Spleen (tissue), 13 donors: ENCODE measurements around the gene MCF2L. TPM values are rescaled to one million over a fixed set of nuclear protein-coding genes. Genes with fewer than 3 reads are reported as not detected.

Source experiments
- DNase-seq: peaks from one replicate; pipeline ENCODE4 v3.0.0-alpha.2; 2020
- H3K27ac ChIP-seq, 8 donors: fragments of 200-600 bp; sonication (generic) in 7 of 8; 1 replicate in 4 of 8; 2 replicates in 4 of 8; pipeline versions ENCODE4 v1.5.0 to v1.8.0; 2016 to 2021; ENCODE audit warnings: inconsistent platforms in 4 of 8, mild to moderate bottlenecking in 4 of 8, moderate library complexity in 1 of 8
- H3K27me3 ChIP-seq, 7 donors: fragments of 200-600 bp; sonication (generic) in 6 of 7; replicated peaks in 1 of 7; 1 replicate in 4 of 7; 2 replicates in 3 of 7; pipeline versions ENCODE4 v1.5.0 to v1.8.0; 2016 to 2021; ENCODE audit warnings: inconsistent platforms in 3 of 7, mild to moderate bottlenecking in 1 of 7
- H3K36me3 ChIP-seq, 6 donors: fragments of 200-600 bp; sonication (generic) in 5 of 6; 1 replicate in 4 of 6; 2 replicates in 2 of 6; pipeline versions ENCODE4 v1.5.0 to v1.8.0; 2016 to 2021; ENCODE audit warnings: inconsistent platforms in 2 of 6
- H3K4me1 ChIP-seq, 6 donors: fragments of 200-600 bp; sonication (generic) in 5 of 6; 1 replicate in 3 of 6; 2 replicates in 3 of 6; pipeline versions ENCODE4 v1.5.0 to v1.8.0; 2016 to 2021; ENCODE audit warnings: inconsistent platforms in 3 of 6
- H3K4me3 ChIP-seq, 8 donors: fragments of 200-600 bp; sonication (generic) in 7 of 8; 1 replicate in 4 of 8; 2 replicates in 4 of 8; pipeline versions ENCODE4 v1.5.0 to v1.8.0; 2016 to 2021; ENCODE audit warnings: inconsistent platforms in 4 of 8, mild to moderate bottlenecking in 4 of 8, moderate library complexity in 2 of 8
- H3K9me3 ChIP-seq, 8 donors: fragments of 200-600 bp; sonication (generic) in 7 of 8; 1 replicate in 4 of 8; 2 replicates in 4 of 8; pipeline versions ENCODE4 v1.5.0 to v1.8.0; 2016 to 2021; ENCODE audit warnings: inconsistent platforms in 4 of 8
- CTCF ChIP-seq, 11 experiments: fragments of 200-600 bp in 7 of 11; fragments of 450-650 bp in 4 of 11; sonication (generic) in 4 of 11; IDR thresholded peaks in 8 of 11; conservative IDR thresholded peaks in 3 of 11; 1 replicate in 7 of 11; 2 replicates in 4 of 11; pipeline versions ENCODE4 v1.4.0 to v1.8.0; 2016 to 2021; ENCODE audit warnings: antibody characterized with exemption in 11 of 11, inconsistent platforms in 4 of 11, mild to moderate bottlenecking in 1 of 11
- POLR2A ChIP-seq, 3 donors: fragments of 450-650 bp; IDR thresholded peaks; one replicate each; pipeline ENCODE4 v1.5.1; 2017; ENCODE audit warnings: antibody characterized with exemption in 3 of 3, mild to moderate bottlenecking in 1 of 3
- POLR2AphosphoS5 ChIP-seq, 3 donors: sonication (generic); formaldehyde crosslinking; IDR thresholded peaks; one replicate each; pipeline ENCODE4 v1.5.1; 2017; ENCODE audit warnings: antibody characterized with exemption in 3 of 3
- WGBS, 5 donors: extraction: QIAGEN DNeasy Blood & Tissue Kit in 3 of 5; methylation state at CpG; one replicate each; pipeline versions ENCODE4 v1.1.5 to v1.1.7; 2013 to 2018; 5-methylcytosine and 5-hydroxymethylcytosine counted together
- intact Hi-C: fragments of 100-400 bp; cut with DNase I; formaldehyde crosslinking; loops from one replicate; pipeline ENCODE4 v1.15.0; 2023; ENCODE audit warnings: low total_unique reads
- long read RNA-seq, 2 donors: transcript quantifications; one replicate each; lab custom pipeline, GENCODE V29; 2026
- polyA plus RNA-seq, 3 donors: library from polyadenylated mRNA; stranded (reverse); fragments of 200-250 nt; gene quantifications; one replicate each; pipeline ENCODE4 v1.2.1, GENCODE V29; 2013
- total RNA-seq, 7 donors: library from RNA; depleted of rRNA in 3 of 7; stranded (reverse); fragments of >200 nt in 3 of 7; fragmentation: NEBNext Ultra II Directional in 4 of 7; extraction: Animal tissue kit (Norgen Biotek cat#: 25700) in 4 of 7; gene quantifications; one replicate each; pipeline versions ENCODE4 v1.1.0 to v1.2.1, GENCODE V29; 2016 to 2021
- donor health status: healthy with polysubstance abuse.
- donor health status: DM: no; HTN: no; CAD: no; lungs with moderate emphysema.
- donor health status: DM: no; HTN: no; CAD: no.
- donor health status: Bipolar disorder and iron deficiency.
- donor health status: healthy.
- donor health status: DM: no; HTN: no; CAD: no.
- donor health status: DM: yes; HTN: yes; CAD: no.

MCF2L gene, protein sequence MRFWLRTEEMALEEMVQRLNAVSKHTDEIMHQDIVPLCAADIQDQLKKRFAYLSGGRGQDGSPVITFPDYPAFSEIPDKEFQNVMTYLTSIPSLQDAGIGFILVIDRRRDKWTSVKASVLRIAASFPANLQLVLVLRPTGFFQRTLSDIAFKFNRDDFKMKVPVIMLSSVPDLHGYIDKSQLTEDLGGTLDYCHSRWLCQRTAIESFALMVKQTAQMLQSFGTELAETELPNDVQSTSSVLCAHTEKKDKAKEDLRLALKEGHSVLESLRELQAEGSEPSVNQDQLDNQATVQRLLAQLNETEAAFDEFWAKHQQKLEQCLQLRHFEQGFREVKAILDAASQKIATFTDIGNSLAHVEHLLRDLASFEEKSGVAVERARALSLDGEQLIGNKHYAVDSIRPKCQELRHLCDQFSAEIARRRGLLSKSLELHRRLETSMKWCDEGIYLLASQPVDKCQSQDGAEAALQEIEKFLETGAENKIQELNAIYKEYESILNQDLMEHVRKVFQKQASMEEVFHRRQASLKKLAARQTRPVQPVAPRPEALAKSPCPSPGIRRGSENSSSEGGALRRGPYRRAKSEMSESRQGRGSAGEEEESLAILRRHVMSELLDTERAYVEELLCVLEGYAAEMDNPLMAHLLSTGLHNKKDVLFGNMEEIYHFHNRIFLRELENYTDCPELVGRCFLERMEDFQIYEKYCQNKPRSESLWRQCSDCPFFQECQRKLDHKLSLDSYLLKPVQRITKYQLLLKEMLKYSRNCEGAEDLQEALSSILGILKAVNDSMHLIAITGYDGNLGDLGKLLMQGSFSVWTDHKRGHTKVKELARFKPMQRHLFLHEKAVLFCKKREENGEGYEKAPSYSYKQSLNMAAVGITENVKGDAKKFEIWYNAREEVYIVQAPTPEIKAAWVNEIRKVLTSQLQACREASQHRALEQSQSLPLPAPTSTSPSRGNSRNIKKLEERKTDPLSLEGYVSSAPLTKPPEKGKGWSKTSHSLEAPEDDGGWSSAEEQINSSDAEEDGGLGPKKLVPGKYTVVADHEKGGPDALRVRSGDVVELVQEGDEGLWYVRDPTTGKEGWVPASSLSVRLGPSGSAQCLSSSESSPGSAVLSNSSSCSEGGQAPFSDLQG
- total RNA-seq: 10 to 100 TPM in 6 of 7 donors, 1 to 10 TPM in 1; 6.6 to 21.4 (median 16.5) TPM
- polyA plus RNA-seq: 1 to 10 TPM; 4.3 to 9.0 (median 4.7) TPM
- long read RNA-seq, donor 1: 0 reads
- long read RNA-seq, donor 2: 0 reads

GRCh38 chr13:112968910-112969691, at the start of gene MCF2L:
TSS of gene MCF2L (plus strand) at chr13:112969214. CDS start at chr13:112969380, 166 bp downstream.
- H3K4me3 ChIP-seq: peak within 1 kb of the TSS; percentile 32 to 81 (median 54)
- H3K4me1 ChIP-seq: peaks cover 0 to 38% (median 24%) of the 10 kb centered on the region in 6 donors
- peak; percentile 88 for DNase-seq
- intact Hi-C loops: no loop called here
- peak in 3 of 11 experiments; percentile 19 to 47 (median 32) for TF ChIP-seq CTCF (IDR thresholded peaks at IDR 0.05 in 8 of 11, conservative IDR thresholded peaks at IDR 0.05 in 3 of 11)
- TF ChIP-seq POLR2AphosphoS5 (IDR thresholded peaks at IDR 0.05): peak; percentile 47 to 60 (median 51)
- no peak for TF ChIP-seq POLR2A (IDR thresholded peaks at IDR 0.05)
- no peaks in the 10 kb centered on the region for H3K36me3 ChIP-seq
- H3K27ac ChIP-seq: peak within 1 kb of the TSS; percentile 40 to 79 (median 72)
- H3K27me3 ChIP-seq: peaks cover 0 to 58% (median 11%) of the 10 kb centered on the region in 7 donors
- WGBS, 5 donors: 0 to 1% (median 1%) methylated on average over 20 to 69 of the region's 69 CpGs
- peaks cover 0 to 6% (median 0%) of the 10 kb centered on the region in 8 donors for H3K9me3 ChIP-seq

DNA sequence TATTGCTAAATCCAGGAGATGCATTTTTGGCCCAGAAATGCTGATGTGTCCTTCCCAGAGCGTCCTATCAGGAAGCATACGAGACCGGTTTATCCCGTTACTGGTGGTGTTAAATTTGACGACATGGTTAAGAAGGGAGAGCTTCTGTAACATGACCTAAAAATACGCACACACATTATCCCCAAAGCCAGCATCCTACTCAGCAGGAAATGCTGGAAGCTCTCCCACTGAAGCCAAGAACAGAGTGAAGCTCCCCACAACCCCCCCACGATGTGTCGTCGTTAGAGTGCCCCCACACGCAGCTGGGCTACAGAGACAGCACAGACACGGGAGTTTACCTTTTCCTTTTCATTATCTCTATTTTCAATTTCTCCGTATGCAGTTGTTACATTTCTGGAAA, 45.1 kb upstream of the MCF2L start:
- WGBS, 5 donors: 65 to 83% (median 75%) methylated on average over 12 of the region's 12 CpGs

GRCh38 chr13:112924365-112924764, 44.6 kb upstream of the MCF2L start:
- no peak for DNase-seq
- Histone ChIP-seq H3K36me3 (no peaks in the 10 kb centered on the region), H3K4me1 (peaks cover 4 to 9% (median 7%) of the 10 kb centered on the region in 6 donors), H3K27ac (no peak overlapping the region), H3K27me3 (peaks cover 0 to 19% (median 5%) of the 10 kb centered on the region in 7 donors), H3K4me3 (no peak overlapping the region), H3K9me3 (peaks cover 0 to 6% (median 0%) of the 10 kb centered on the region in 8 donors)
- intact Hi-C loops: no loop called here
- TF ChIP-seq POLR2A (IDR thresholded peaks at IDR 0.05): no peak
- TF ChIP-seq CTCF (IDR thresholded peaks at IDR 0.05 in 8 of 11, conservative IDR thresholded peaks at IDR 0.05 in 3 of 11): no peak
- TF ChIP-seq POLR2AphosphoS5 (IDR thresholded peaks at IDR 0.05): no peak
- WGBS, 5 donors: 88 to 92% (median 91%) methylated on average over 2 of the region's 2 CpGs

More for the DNA sequence above, 45.1 kb upstream of the MCF2L start:
- Histone ChIP-seq H3K27ac (no peak overlapping the region), H3K9me3 (peaks cover 0 to 6% (median 0%) of the 10 kb centered on the region in 8 donors), H3K27me3 (peaks cover 0 to 15% (median 1%) of the 10 kb centered on the region in 7 donors), H3K4me3 (no peak overlapping the region), H3K4me1 (peaks cover under 1 to 4% (median 3%) of the 10 kb centered on the region in 6 donors), H3K36me3 (no peaks in the 10 kb centered on the region)
- TF ChIP-seq CTCF (IDR thresholded peaks at IDR 0.05 in 8 of 11, conservative IDR thresholded peaks at IDR 0.05 in 3 of 11): no peak
- no peak for TF ChIP-seq POLR2AphosphoS5 (IDR thresholded peaks at IDR 0.05)
- no peak for DNase-seq
- intact Hi-C loops: no loop called here
